Activated T-helper 9 cell treated with anti-CD3 and anti-CD28 coated beads, Interleukin-2, amount 50 U/mL, for 16 hours (primary cell): Measurements from ENCODE around the gene TANC1.
"Not testable (repeated sequence)": the region's sequence is repeated elsewhere in the genome, so short reads cannot be mapped to it uniquely, and the experiment has no call there.

Source experiments
- DNase-seq: peaks from one replicate; pipeline ENCODE4 v3.0.0-alpha.2; 2020; ENCODE audit warnings: low read depth

The TANC1 gene

DNA sequence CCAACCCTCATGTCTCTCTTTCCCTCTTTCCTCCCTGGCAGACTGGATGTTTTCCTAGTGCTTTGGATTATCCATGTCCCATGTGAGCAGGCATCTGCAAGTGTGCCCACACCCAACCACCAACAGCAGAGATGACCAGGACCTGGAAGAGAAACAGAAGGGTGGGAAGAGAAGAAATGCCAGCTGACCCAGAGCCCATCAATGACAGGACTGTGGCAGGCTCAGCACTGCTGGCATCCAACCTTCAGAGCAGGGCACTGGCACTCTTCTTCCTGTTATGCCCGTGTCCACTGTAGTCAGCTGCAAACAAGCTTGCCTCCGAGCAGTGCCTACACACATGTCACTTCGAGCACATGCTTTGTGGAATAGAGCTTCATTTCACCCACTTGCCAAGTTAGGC lies 121.1 kb downstream of the TANC1 start:
- no peak for DNase-seq

DNA sequence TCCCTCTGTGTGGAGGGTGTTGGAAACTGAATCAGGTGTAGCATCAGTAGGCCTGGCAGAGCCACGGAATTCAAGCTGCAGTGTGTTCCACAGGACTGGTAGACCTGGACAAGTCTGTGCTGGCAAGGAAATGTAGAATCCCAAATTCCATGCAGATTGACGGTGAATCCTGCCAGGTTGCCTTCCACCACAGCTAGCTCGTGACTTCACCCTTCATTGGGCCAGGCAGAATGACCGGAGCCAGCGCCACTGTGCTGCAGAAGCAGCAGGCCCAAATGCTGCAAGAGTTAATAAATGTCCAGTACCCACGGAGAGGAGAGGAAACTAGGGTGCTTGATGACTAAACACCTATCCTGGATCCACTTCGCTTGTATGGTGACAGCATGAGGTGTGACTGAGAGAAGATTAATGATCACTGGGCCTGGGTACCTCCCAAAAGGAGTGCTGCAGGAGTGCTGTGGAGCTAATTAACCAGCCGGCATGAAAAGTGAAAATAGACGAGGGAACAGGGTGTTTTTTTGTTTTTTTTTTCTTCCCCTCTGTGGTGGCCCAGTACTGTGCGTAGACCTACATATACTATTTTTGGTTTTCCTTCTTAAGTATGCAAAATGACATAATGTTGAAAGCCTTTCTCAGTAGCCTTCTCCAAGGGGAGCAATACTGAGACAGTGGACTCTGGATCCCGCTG lies 122.2 kb downstream of the TANC1 start:
- DNase-seq = no peak

DNA sequence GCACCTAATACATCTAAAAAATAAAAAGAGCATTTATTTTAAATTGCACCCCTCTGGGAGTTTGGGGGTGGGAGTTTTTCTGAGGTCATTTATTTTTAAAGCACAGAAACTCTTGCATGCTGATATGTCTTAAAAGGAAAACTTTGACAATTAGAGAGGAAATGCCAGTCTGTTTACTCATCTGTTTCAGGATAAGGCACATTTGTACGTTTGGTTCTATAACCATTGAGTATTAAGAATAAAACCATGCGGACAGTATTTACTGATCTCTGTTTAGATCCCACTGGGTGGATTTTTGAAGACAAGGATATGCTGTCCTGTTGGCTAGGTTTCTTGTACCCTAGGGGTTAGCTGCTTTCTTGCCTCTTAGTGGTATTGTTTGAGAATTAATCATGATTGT lies 122.9 kb downstream of the TANC1 start:
- DNase-seq = no peak

DNA sequence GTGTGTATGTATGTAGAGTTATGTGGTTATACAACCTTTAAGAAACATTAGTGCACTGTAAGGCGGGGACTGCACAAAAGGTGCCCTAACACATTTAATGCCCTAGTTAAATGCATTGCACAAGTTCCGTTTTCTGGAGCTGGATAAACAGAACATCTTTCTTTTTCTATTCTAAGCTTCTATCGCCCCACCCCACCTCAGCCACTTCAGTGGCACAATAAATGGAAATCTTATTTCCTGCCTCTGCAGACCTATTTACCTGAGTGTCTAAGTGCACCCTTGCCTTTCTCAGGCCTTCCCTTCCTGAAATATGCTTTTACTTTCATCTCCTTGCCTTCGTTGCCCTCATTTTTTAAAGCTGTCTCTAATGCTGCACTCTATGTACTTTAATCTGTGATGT lies 123.5 kb downstream of the TANC1 start:
- DNase-seq = no peak

DNA sequence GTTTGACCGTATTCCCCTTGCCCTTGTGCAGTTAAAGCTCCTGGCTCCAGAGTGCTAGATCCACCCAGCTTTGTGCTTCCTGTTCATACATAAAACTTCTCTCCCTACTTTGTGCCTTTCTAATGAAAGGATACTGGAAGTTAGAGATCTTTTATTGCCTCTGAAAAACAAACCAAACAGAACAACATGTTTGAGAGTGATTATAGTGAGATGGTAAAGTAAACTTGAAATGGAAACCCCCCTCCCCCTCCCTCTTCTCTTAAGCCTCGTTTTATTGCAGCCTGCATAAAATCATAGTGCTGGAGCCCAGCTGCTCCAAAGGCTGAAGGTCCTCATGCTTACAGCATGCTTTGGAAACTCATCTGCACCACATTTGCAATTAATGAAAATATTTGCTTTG lies 125.1 kb downstream of the TANC1 start:
- DNase-seq = no peak

DNA sequence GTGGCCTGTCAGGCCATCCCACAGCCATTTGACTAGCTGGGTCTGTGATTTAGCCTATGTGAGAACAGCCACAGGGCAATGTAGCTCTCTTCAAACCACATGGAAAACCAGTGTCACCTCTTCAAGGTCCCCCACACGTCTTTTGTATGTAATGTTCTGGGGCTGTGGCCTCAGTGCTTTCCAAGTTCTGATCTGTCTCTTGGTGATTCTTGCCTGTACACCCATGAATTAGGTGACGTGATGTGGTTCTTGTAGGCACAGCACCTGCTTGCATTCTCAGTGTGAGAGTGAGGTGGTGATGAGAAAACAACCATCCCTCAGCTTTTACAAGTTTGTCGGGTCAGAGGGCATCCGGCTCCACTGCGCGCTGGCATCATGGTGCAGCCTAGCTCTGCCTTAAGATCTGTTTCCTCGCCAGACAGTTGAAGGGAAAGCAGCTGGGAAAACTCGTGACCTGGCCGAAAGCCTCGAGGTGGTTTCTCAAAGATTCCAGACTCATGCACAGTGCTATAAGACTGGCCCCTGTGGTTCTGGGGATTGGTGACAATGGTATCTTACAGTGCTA lies 125.8 kb downstream of the TANC1 start:
- no peak for DNase-seq

DNA sequence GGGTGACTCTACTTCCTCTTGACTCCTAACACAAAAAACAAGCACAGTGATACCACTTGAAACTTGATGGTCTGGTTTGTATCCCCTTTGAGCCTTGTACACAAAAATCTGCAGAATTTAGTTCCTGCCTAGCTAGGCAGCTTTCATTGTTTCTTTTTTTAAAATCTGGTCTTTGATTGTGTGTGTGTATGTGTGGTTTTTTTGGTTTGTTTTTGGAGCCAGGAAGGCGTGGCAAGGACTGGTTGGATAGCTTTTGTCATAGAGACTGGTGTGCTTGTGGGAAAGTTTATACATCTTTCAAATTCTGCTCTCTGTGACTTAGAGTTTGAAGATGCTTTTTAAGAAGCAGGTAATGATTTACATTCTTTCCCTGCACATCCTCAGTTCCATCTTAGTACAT lies 127.4 kb downstream of the TANC1 start:
- no peak for DNase-seq

DNA sequence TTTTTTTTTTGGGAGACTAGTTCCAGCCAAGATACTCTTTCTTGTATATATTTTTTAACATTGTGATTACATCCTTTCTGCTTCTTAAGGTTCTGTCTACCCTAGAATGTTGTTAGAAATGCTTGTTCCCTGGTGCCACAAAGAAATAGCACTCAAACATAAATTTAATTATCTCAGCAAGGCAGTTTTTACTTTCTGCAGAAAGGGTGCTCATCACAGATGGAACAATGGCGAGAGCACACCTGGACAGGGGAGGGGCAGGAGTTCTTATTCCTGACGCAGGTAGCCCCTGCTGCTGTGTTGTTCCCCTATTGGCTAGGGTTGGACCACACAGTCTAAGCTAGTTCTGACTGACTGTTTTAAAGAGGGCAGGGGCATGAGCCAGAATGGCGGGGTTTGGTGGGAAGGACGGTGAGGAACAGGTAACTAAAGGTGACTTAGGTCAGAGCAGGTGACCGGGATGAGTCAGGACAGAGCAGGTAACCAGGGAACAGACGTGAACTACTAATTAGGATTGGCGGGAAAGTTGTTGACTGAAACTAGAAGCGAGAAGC lies 127.9 kb downstream of the TANC1 start:
- DNase-seq = not testable (repeated sequence)

DNA sequence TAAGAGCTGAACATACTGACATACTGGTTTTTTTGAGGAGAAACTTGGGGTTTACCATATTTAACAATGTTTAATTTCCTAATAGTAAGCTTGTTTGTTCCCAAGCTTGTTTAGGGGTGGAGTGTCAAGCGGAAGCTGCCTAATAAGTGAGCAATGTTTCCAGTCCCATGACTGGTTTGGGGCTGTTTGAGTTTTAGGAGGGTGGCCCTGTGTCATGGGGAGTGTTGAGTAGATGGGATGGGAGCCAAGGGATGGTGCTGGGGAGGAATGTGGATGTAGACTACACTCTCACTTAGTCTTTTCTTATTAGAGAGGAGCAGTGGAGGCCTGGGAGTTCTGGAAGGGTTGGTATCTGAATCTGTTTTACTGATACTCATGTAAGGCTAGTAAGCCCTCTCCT lies 128.5 kb downstream of the TANC1 start:
- DNase-seq = no peak

DNA sequence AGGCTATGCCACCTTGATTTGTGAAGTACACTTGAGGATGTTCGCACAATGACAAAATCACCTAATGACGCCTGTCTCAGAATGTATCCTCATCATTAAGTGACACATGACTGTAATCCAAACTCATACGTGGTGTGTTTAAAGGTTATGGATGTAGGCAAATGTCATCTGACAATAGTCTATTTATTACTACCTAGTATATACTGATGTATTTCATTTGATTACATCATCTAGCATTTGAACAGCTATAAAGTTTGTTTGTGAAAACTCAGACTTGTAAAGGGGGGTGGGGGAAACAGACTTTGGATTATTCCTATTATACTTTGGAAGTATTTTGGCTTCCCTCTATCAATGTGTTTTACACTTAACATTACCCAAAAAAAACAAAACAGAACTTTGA lies 129.9 kb downstream of the TANC1 start:
- no peak for DNase-seq

DNA sequence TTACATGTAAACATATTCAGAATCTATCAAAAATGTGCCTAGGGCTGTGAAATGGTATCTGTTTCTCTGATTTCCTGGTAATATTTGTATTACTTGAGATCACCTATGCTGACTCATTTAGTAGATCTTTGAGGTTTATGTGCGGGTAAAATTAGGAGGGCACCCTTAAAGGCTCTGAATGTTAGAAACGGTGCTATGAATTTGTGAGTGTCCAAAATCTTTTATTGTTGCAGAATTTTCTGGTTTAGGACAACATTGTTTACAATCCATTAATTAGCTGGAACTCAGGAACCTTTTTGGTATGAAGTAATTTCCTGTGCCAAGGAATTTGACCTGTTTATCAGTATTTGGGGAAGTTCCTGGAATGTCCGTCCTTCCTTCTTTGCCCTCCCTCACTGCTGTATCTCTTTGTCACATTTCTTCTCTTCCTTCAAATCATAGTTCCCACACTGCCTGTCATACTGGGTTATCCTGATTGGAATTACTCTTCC lies 130.5 kb downstream of the TANC1 start:
- no peak for DNase-seq

DNA sequence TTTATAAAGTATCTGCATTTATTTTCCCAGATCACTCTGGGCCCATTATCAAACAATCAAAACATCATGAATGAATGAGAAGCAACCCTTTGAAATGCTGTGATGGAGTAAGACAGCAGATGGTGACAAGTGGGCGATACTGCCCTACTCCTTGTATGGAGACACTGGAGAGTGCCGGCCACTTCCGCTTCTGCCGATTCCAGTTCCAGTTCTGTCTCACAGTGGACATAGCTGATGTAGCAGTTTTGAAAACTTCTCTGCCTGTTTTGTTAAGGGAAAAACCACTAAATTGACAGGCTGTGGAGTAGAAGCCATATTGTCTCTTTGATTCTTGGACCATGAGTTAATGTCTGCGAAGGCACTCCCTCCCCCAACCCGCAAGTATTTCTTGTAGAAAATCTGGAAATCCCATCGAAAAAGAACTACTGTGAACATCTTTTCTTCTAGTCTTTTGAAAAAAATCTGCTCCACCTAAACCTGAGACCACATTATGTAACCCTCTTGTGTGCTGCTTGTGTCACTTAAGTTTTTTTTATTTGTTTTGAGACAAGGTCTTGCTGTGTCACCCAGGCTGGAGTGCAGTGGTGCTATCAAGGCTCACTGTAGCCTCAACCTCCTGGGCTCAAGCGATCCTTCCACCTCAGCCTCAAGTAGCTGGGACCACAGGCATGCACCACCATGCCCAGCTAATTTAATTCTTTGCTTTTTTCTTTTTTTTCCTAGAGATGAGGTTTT lies 133.5 kb downstream of the TANC1 start:
- DNase-seq = no peak

DNA sequence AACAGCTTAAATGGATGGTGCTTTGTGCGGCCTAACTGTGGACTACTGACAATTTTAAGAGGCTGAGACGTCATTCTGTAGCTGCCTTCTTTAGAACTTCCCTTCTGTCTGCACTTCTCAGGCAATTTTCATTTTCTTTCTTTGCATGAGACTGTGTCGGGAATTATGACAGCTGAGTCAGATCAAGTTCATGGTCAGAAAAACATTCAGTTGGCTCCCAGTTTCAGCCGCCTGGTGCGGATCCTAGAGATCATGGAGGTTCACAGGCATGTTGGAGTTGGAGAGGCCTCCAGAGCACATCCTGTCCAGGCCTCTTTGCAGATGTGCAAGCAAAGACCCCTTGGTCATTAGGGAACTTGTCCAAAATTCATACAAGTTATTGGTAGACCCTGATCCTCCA lies 135.0 kb downstream of the TANC1 start:
- DNase-seq = no peak

DNA sequence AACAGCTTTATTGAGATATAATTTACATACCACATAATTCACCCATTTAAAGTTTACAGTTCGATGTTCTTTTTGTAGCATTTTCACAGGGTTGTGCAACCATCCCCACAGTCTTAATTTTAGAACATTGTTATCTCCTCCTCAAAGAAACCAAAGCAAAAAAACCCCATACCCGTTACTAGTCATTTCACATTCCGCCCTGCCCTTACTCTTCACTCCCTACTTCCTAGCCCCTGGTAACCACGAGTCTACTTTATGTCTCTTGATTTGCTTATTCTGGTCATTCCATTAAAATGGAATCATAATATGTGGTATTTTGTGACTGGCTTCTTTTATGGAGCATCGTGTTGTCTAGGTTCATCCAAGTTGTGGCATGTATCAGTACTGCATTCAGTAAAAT lies 137.7 kb downstream of the TANC1 start:
- DNase-seq = no peak

DNA sequence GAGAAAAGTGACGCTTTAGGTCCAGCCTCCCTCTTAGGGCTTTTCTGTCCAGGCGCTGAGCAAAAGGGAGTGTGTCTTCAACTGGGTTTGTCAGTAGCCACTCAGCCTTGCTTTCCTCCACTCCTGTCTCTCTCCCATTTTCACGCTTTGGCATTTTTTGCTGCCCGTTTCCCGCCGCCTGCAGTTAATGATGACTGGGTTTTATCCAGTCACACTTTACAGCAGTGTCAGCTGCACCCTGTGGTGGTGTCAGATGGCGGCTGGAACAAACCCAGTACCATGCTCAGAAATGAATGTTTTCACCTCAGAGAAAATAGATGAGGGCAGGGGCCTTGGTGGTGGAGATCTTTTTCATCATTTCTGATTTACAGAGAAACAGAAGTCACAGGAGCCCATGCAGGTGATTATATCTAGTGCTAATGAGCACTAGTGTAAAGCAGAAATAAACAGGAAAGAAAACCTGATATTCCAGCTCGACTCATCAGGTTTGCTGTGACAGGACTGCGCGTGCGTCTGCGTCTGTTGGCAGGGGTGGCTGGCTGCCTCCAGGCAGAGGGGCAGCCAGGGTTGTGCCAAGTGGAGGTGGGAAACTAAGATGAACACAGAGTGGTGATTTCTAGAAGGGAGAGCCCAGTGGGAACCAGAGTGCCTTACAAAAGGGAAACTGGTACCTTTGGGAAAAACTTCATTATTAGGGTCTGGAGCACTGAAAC lies 139.9 kb downstream of the TANC1 start:
- DNase-seq = no peak

DNA sequence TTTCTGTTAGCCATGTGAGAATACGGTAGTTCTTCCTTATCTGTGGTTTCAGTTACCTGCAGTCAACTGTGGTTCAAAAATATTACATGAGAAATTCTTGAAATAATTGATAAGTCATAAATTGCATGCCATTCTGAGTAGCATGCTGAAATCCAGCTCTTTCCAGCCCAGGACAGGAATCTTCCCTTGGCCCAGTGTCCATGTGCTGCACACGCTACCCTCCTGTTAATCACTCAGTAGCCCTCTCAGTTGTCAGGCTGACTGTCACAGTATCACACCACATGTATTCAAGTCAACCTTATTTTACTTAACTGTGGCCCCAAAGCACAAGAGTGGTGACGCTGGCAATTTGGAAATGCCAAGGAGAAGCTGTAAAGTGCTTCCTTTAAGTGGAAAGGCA lies 141.1 kb downstream of the TANC1 start:
- DNase-seq = no peak

DNA sequence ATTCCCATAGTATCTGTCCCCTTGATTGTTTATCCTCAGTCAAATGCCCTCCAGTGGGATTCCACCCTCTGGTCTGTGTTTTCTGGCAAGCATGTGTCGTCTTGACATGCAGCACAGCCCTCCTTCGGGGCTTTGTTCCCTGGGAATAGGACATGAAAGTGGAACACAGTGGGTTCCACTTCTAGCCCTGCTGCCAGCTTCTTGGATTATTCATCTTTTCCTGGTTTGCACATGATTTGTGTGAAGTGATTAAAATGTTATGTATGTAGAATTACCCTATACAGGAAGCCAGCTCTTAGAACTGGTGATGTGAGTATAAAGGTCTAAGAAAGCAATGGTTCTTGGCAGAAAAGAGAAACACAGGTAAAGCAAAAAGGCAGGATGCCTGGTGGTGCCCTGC lies 142.3 kb downstream of the TANC1 start:
- DNase-seq = no peak

DNA sequence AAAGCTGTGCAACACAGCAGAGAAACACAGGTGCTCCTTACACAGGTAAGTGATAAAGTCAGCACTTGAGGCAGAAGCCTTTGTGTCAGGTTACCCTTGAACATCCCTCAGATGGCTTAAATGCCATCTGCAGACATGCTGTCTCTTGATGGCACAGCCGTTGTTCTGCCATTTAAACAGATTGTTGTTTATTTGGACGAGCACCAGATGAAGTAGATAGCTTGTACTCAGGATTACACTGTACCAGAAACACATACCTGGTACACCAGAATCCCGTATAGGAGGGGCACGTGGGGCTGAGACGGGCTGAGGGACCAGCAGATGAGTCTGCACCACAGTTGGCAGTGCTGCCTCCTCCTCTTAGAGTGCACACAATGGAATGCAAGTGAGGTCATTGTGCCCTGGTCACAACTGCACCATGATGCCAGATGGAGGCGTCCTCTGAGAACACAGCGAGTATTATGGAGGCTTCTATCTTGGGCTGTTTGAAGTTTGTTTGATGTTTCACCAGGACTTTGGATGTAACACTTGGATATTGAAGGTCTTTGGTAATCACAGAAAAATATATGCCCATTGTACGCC lies 143.0 kb downstream of the TANC1 start:
- DNase-seq = no peak

DNA sequence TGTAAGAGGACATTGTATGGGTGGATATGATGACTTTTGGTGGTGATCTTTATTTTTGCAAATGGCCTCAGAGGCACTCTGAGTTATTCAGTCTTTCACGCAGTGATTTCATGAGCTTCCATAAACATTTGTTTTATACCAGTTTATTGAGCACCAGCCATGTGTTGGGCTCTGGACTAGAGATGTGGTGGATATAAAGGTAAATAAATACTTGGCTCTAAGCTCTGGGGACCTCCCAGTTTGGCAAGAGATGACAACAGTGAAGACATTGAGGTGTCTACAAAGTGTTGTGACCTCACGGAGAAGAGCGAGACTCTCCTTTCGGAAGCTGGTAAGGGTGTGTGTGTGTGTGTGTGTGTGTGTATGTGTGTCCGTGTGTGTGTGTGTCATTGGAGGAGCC lies 146.4 kb downstream of the TANC1 start:
- DNase-seq = no peak

DNA sequence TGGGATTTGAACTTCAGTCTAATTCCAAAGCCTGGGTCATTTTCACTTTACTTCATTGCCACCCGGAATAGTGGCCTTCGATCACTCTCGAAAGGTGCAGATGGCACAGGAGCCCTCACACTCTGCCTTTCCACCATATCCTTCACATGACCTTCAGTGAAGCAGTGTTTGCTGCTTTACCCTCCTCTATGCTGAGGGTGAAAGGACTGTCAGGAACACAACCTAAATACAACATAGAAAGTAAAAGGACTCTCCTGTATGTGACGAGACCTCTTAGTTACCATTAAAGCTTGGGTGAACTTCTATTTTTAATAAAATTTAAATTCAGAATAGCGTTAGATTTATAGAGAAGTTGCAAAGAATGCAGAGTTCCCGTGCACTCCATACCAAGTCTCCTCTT lies 148.5 kb downstream of the TANC1 start:
- no peak for DNase-seq

DNA sequence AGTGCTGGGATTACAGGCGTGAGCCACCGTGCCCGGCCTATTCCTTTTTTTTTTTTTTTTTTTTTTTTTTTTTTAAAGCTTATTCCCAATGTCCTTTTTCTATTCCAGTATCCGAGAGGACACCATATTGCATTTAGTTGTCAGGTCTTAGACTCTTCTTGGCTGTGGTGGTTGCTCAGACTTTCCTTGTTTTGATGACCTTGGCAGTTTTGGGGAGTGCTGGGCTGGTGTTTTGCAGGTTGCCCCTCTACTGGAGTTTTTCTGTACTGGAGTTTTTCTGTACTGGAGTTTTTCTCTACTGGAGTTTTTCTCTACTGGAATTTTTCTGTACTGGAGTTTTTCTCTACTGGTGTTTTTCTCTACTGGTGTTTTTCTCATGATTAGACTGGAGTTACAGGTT lies 149.2 kb downstream of the TANC1 start:
- DNase-seq = no peak
